Stomach (tissue), 9 donors: ENCODE results near the gene BPIFA2. TPM values are rescaled to one million over a fixed set of nuclear protein-coding genes. Genes with fewer than 3 reads are reported as not detected.

Source experiments
- DNase-seq, 2 donors: peaks; one replicate each; pipeline versions ENCODE4 v3.0.0 to v3.0.0-alpha.2; 2013 to 2019
- H3K27ac ChIP-seq, 5 donors: fragments of 200-600 bp in 4 of 5; sonication (generic) in 4 of 5; one replicate each; pipeline ENCODE4 v1.5.1; 2013 to 2019; ENCODE audit warnings: mild to moderate bottlenecking in 1 of 5, moderate library complexity in 1 of 5
- H3K27me3 ChIP-seq, 3 donors: fragments of 200-600 bp; sonication (generic); one replicate each; pipeline ENCODE4 v1.5.1; 2017 to 2019; ENCODE audit warnings: mixed run types in 1 of 3
- H3K36me3 ChIP-seq, 4 donors: fragments of 200-600 bp; sonication (generic); 1 replicate in 3 of 4; 2 replicates in 1 of 4; pipeline ENCODE4 v1.5.1; 2016 to 2019
- H3K4me1 ChIP-seq, 4 donors: fragments of 200-600 bp; sonication (generic); one replicate each; pipeline ENCODE4 v1.5.1; 2016 to 2019
- H3K4me3 ChIP-seq, 4 donors: fragments of 200-600 bp; sonication (generic) in 3 of 4; one replicate each; pipeline ENCODE4 v1.5.1; 2016 to 2019; ENCODE audit warnings: mild to moderate bottlenecking in 1 of 4
- H3K9me3 ChIP-seq, 4 donors: fragments of 200-600 bp; sonication (generic); one replicate each; pipeline ENCODE4 v1.5.1; 2016 to 2019
- CTCF ChIP-seq, 7 experiments: fragments of 450-650 bp in 4 of 7; fragments of 200-600 bp in 3 of 7; sonication (generic) in 3 of 7; IDR thresholded peaks; one replicate each; pipeline ENCODE4 v1.5.1; 2016 to 2019; ENCODE audit warnings: antibody characterized with exemption in 7 of 7, control low read depth in 2 of 7, mild to moderate bottlenecking in 1 of 7
- EP300 ChIP-seq: sonication (generic); formaldehyde crosslinking; IDR thresholded peaks from one replicate; pipeline ENCODE4 v1.6.1; 2017; ENCODE audit warnings: antibody characterized with exemption
- POLR2A ChIP-seq, 4 donors: fragments of 450-650 bp; IDR thresholded peaks; one replicate each; pipeline ENCODE4 v1.6.1; 2016; ENCODE audit warnings: antibody characterized with exemption in 4 of 4, control low read depth in 2 of 4, mild to moderate bottlenecking in 1 of 4, moderate library complexity in 1 of 4
- POLR2AphosphoS5 ChIP-seq, 3 donors: sonication (generic); formaldehyde crosslinking; IDR thresholded peaks; one replicate each; pipeline ENCODE4 v1.6.1; 2016; ENCODE audit warnings: antibody characterized with exemption in 3 of 3
- WGBS, 5 donors: extraction: QIAGEN DNeasy Blood & Tissue Kit in 3 of 5; methylation state at CpG; one replicate each; pipeline versions ENCODE4 v1.1.5 to v1.1.7; 2013 to 2018; 5-methylcytosine and 5-hydroxymethylcytosine counted together
- intact Hi-C: fragments of 100-400 bp; cut with DNase I; formaldehyde crosslinking; loops from one replicate; pipeline ENCODE4 v1.15.1; 2023; ENCODE audit warnings: low total_unique reads
- polyA plus RNA-seq, 3 donors: library from polyadenylated mRNA; stranded (reverse); fragments of 200-250 nt; gene quantifications; one replicate each; pipeline ENCODE4 v1.2.3, GENCODE V29; 2013
- total RNA-seq, 5 donors: library from RNA; depleted of rRNA; stranded (reverse); fragments of >200 nt; gene quantifications; one replicate each; pipeline versions ENCODE4 v1.1.0 to v1.2.3, GENCODE V29; 2014 to 2016
- donor health status: healthy with polysubstance abuse.
- donor health status: Bipolar disorder and iron deficiency.
- donor health status: healthy.

Gene BPIFA2
- total and polyA plus RNA-seq, 8 donors: not detected

- H3K27me3 ChIP-seq: no peaks in the 10 kb centered on the region
- no peak for TF ChIP-seq EP300
- no peak for TF ChIP-seq CTCF (IDR thresholded peaks at IDR 0.05)
- TF ChIP-seq POLR2AphosphoS5 (IDR thresholded peaks at IDR 0.05): peak in 2 of 3 donors; percentile 36 to 45
- no peak for TF ChIP-seq POLR2A (IDR thresholded peaks at IDR 0.05)
- 6 to 27% (median 14%) methylated on average over 3 of the region's 3 CpGs for WGBS, 5 donors
Observed at GRCh38 chr20:33191484-33191883, 23.5 kb downstream of the BPIFA2 start.

GRCh38 chr20:33191955-33192354 is 24.0 kb downstream of the BPIFA2 start:
- peak overlapping the region in 1 of 5 donors; percentile 63 for H3K27ac ChIP-seq
- 41 to 68% (median 54%) methylated on average over 1 of the region's 1 CpG for WGBS, 5 donors

More at GRCh38 chr20:33191484-33191883, 23.5 kb downstream of the BPIFA2 start:
- Histone ChIP-seq H3K9me3 (no peaks in the 10 kb centered on the region), H3K4me1 (peaks cover 5 to 24% (median 20%) of the 10 kb centered on the region in 4 donors), H3K27ac (peak overlapping the region in 1 of 5 donors; percentile 63), H3K4me3 (no peak overlapping the region), H3K36me3 (no peaks in the 10 kb centered on the region)
- DNase-seq: peak in 1 of 2 donors; percentile 28
- intact Hi-C loops: no loop called here

GRCh38 chr20:33192912-33193501 is 25.0 kb downstream of the BPIFA2 start:
- Histone ChIP-seq H3K27ac (no peak overlapping the region), H3K27me3 (peaks cover 0 to 11% (median 0%) of the 10 kb centered on the region in 3 donors), H3K4me3 (no peak overlapping the region), H3K36me3 (no peaks in the 10 kb centered on the region), H3K4me1 (peaks cover 5 to 24% (median 20%) of the 10 kb centered on the region in 4 donors), H3K9me3 (no peaks in the 10 kb centered on the region)
- DNase-seq: peak in 1 of 2 donors; percentile 22
- intact Hi-C loops: no loop called here
- 63 to 71% (median 65%) methylated on average over 8 of the region's 8 CpGs for WGBS, 5 donors
- no peak for TF ChIP-seq EP300
- TF ChIP-seq POLR2A (IDR thresholded peaks at IDR 0.05): no peak
- no peak for TF ChIP-seq POLR2AphosphoS5 (IDR thresholded peaks at IDR 0.05)
- TF ChIP-seq CTCF (IDR thresholded peaks at IDR 0.05): no peak

More at GRCh38 chr20:33191955-33192354, 24.0 kb downstream of the BPIFA2 start:
- peaks cover 5 to 24% (median 20%) of the 10 kb centered on the region in 4 donors for H3K4me1 ChIP-seq
- H3K27me3 ChIP-seq: peaks cover 0 to under 1% (median 0%) of the 10 kb centered on the region in 3 donors
- intact Hi-C loops: no loop called here
- H3K36me3 ChIP-seq: no peaks in the 10 kb centered on the region
- H3K4me3 ChIP-seq: no peak overlapping the region
- no peaks in the 10 kb centered on the region for H3K9me3 ChIP-seq
- DNase-seq: no peak
- TF ChIP-seq CTCF (IDR thresholded peaks at IDR 0.05): no peak
- TF ChIP-seq POLR2AphosphoS5 (IDR thresholded peaks at IDR 0.05): no peak
- TF ChIP-seq POLR2A (IDR thresholded peaks at IDR 0.05): no peak
- no peak for TF ChIP-seq EP300

GRCh38 chr20:33199026-33199425 is 31.1 kb downstream of the BPIFA2 start:
- 74 to 94% (median 86%) methylated on average over 3 of the region's 3 CpGs for WGBS, 5 donors
- no peak overlapping the region for H3K4me3 ChIP-seq
- H3K36me3 ChIP-seq: no peaks in the 10 kb centered on the region
- intact Hi-C loops: no loop called here
- no peak for TF ChIP-seq CTCF (IDR thresholded peaks at IDR 0.05)
- no peak for TF ChIP-seq EP300
- TF ChIP-seq POLR2AphosphoS5 (IDR thresholded peaks at IDR 0.05): no peak
- no peak for TF ChIP-seq POLR2A (IDR thresholded peaks at IDR 0.05)
- peaks cover 0 to 25% (median 0%) of the 10 kb centered on the region in 3 donors for H3K27me3 ChIP-seq
- no peak for DNase-seq
- H3K9me3 ChIP-seq: no peaks in the 10 kb centered on the region
- no peaks in the 10 kb centered on the region for H3K4me1 ChIP-seq
- no peak overlapping the region for H3K27ac ChIP-seq
